DMS79 treated with DMSO at 0.1 percent for 48 hours (cell line): ENCODE measurements around the gene FBXL17.

ENCODE experiments used
- DNase-seq: peaks from one replicate; lab custom pipeline; 2025; lab: John Stamatoyannopoulos, UW

Gene FBXL17

GRCh38 chr5:107813559-107813958 is 568.3 kb downstream of the FBXL17 start:
- DNase-seq = no peak

GRCh38 chr5:107812570-107813141 is 569.2 kb downstream of the FBXL17 start:
- DNase-seq = no peak

GRCh38 chr5:107809201-107810034 is 572.5 kb downstream of the FBXL17 start:
- DNase-seq = peak; percentile 4
